HG02973 (cell line): ENCODE results near the gene MYNN.
"Not testable (repeated sequence)": the region's sequence is repeated elsewhere in the genome, so short reads cannot be mapped to it uniquely, and the experiment has no call there.

ENCODE experiments used
- ATAC-seq: cut with Tn5 transposase; IDR thresholded peaks from one replicate; pipeline ENCODE4 v1.9.1; 2021; ENCODE audit warnings: moderate library complexity; ENCODE audit not compliant: unreplicated experiment

The MYNN gene

DNA sequence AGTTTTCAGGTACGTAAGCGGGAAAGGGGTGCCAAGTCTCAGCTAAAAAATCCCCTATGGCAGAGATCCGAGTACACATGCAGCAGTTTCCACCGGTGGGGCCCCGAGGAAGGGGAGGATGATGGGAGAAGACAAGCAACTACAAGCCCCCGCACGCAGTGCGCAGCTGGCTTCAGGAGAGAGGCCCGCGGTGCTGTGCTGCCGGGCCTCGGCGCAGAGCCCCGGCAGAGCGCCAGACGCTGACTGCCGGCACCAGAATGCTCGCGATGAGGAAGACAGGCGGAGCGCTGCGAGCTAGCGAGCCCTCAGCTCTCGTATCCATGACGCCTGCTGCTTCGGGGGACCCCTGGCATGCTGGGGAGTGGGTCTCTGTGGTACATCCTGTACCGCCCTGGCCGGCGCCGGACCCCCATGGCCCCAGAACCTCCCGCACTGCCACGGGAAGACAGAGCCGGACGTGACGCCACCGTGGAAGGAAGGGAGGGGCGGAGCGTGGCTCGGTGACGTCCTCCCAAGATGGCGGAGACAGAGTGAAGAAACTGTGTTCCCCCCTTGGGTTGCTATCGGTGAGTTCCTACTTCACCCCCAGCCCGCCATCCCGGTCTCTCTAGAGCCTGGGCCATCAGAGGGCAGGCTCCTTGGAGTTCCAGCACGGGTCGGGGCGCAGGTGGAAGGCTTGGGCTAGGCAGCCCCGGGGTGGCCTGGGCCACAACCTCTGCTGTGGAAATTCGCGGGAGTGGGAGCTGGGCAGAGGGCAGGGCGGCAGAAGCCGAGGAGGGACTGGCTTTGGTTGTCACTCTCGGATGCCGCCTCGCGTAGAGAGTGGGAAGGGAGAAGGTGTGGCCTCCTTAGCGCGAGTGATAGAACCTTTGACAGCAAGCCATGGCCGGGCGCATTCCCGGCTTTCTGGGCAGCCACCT, at the start of gene MYNN:
Gene MYNN, plus strand, starts transcription at position 500 of the 920 bp plus-strand sequence. CDS start 900 bp downstream, outside the sequence.
- peak; percentile 83 for ATAC-seq

DNA sequence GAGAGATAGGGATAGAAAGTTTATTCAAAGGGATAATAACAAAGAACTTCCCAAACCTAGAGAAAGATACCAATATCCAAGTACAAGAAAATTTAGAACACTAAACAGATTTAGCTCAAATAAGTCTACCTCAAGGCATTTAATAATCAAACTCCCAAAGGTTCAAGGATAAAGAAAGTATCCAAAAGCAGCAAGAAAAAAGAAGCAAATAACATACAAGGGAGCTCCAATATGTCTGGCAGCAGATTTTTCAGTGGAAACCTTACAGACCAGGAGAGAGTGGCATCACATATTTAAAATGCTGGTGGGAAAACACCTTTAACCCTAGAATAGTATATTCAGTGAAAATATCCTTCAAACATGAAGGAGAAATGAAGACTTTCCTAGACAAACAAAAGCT, 41.3 kb upstream of the MYNN start:
- ATAC-seq: not testable (repeated sequence)

DNA sequence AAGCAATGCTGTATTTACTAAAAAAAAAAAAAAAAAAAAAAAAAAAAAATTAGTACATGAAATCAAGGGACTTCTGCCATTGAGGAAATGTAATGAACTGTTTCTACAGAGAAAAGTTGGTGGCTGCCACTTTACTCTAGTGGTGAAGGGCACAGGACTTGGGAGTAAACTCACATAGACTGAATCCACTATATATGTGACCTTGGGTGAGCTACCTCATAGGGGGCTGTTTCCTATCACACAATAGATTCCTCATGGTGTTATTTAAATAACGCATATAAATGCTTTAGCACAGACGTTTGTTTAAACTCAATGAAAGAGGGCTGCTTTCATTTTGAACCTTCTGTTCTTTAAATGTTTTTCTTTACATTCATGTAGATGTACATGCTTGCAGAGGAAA, 34.1 kb upstream of the MYNN start:
- no peak for ATAC-seq

DNA sequence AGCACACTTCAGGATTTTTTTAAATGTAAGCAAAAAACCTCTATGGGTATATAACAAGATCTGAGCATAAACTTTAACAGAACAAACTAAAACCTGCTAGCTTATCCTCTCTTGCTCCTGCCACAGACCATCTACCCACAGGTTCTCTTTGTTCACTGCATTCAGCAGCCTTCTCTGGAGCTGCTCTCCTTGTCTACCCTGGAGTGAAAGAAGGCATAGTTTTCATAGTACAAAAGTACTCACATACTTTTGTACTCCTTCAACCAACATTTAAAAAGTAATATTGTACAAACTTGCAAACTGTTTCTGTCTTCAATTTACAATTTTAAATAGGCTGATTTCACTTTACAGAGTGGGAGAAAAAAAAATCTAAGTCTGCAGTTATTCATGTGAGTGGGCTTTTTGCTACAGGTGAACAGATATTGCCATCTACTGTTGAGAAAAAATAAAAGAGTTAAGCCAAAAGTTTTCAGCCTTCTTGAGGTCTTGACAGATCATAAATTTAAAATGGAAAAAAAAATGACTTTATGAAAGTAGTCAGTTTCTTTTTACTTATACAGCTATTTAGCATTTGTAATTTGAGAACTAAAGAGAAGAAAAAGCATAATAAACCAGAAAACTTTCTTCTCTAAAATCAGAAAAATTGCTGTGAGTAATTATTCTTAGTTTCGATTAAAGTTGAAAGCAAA, 28.7 kb upstream of the MYNN start:
- no peak for ATAC-seq

DNA sequence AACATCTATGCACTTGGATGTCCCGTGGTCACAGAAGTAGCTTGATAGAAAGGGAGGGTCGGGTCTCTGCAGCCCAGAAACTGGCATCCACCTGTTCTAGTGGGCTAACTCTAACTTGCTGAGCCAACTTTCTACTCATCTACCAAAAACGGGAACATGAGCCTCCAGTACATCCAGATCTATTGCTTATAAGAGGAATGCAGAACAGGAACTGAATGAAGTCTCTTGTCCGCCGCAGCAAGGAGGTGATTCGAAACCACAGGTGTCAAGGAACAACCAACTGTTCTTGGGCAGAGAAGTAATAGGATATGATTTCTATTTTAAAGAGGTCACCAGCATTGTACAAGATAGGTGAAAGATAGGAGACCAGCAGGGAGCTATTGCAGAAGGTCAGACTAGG, 26.3 kb upstream of the MYNN start:
- no peak for ATAC-seq

DNA sequence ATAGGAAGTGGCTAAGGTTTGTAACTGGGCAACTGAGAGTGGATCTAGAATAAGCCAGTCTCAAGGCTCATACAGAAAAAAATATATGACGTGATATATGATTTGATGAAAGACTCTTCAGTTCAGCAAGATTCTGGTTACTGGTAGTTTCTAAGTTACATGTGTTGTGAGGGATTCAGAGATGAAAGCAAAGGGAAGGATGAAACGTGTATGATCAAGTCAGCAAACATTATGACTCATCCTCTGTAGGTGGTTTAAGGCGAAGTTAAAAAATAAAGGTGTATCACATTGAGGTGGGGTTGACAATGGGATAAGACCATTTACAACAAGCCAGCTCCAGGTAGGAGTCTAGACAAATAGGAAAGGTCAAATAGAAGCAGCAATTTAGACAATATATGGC, 24.5 kb upstream of the MYNN start:
- no peak for ATAC-seq

DNA sequence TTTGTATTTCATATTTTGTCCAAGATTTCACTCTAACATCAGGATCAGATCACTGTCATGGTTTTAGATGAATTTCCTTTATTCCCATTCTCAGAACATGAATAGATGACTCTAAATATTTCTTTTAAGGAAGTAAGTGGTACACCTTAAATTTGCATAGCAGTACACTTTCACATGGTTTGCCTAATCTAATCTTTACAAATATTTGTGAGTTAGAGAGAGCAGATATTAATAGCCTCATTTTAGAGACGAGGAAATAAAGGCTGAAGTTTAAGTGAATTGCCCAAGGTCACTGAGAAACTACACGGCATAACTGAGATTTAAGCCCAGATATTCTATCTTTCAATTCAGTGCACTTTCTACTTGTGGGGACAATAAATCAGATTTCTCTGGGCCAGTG, 22.5 kb upstream of the MYNN start:
- ATAC-seq: no peak

DNA sequence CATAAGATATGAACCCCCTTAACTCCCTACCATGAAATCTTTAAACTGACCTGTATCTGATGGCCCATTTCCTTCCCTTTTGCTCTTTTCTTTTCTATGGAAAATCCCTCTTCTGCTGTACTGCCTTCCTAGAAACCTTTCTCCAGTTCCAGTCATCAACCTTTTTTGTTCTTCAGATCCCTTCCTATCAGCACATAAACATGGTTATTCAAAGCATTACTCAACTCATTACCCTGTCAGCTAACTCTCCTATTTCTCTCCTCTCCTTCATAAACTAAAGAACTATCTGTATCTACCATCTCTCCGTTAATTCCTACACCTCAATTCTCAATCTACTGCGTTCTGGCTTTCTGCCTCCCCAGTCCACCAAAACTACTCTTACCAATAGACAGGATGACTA, 21.3 kb upstream of the MYNN start:
- ATAC-seq: no peak

DNA sequence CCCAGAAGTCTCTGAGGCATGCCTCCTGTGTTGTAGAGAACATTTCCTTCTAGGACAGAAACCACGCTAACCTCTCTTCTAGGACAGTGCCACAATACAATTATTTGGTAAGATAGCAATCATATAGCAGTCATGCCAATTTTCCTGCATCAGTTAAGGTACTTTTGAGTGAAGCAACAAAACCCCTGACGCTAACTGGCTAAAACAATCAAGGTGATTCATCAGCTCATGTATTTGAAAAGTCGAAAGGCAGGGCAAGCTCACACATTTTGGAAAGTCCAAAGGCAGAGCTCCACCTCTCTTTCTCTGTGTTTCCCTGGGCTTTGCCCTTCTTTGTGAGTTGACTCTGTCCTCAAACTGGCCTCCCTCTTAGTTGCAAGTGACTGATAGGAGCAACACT, 18.5 kb upstream of the MYNN start:
- ATAC-seq: no peak

DNA sequence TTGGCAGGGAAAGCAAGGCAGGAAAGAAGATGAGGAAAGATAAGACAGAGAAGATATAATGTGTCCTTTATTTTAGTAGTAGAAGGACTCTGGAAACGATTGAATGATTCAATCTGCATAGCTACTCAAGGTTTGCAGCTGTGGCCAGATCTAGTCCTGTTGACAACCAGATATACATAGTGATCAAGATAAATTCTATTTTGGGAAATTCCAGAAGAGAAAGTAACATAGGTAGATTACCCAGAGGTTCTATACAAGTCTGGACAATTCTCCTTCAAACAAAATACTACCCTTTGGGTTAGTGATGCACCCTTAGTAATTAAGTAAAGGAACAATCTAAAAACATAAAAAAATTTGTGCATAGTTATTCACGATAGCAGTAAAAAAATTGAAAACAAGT, 17.7 kb upstream of the MYNN start:
- ATAC-seq: no peak

DNA sequence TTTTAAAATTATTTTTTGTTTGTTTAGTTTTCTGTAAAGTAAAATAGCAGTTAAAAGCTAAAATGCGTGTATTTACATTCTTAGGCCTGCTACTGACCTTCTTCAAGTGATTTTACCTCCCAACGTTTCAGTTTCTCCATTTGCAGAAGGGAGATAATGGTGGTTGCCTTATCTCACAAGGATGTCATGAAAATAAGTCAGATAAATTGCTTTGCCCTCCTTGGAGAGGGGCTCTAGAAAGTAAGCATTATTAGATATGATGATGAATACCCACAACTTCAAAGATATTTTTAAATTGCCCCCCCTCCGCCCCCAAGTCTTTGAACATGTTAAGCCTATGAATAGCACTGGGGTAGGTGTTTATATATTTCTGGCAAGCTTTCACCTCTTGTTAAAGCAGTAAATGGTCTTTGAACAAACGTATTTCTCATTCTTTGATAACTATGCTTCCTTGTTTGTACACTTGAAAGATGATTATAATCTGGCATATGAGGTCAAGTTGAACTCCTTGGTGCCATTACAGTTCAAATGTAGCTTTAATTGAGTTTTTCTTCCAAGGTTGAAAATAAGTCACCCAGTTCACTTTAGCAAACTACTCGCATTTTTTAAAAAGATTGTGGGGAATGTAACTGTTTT, 14.7 kb upstream of the MYNN start:
- no peak for ATAC-seq

DNA sequence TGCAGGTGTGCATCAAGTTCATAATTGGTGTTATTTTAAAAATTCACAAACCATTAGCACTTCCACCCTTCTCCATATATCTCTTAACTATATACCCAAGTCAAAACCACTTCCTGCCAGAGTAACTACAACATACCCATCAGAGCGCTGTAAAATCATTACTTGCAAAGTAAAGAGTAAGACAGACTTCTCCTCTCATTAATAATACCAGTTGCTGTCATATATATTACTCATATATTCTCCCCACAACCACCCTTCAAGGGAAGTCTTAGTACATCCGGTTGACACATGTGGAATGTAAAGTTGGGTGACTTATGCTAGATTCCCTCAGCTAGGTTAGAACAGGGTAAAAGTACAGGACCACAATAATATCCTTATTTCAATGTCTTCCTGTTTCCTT, 13.9 kb upstream of the MYNN start:
- peak; percentile 45 for ATAC-seq

DNA sequence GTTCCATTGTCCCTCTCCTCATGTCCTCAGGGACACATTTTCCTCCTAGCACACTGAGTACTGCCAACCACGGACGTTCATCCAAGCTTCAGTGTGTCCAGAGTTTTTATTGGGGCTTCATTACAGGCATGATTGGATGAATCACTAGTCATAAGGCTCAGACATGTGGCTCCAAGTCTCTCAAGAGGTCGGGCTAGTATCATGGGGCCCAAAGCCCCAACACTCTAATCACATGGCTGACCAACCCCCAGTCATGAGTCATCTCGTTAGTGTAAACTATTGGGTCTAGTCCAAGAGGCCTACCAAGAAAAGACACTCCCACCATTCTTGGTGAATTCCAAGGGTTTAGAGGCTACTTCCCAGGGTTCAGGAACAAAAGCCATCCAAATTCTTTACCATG, 12.7 kb upstream of the MYNN start:
- no peak for ATAC-seq

DNA sequence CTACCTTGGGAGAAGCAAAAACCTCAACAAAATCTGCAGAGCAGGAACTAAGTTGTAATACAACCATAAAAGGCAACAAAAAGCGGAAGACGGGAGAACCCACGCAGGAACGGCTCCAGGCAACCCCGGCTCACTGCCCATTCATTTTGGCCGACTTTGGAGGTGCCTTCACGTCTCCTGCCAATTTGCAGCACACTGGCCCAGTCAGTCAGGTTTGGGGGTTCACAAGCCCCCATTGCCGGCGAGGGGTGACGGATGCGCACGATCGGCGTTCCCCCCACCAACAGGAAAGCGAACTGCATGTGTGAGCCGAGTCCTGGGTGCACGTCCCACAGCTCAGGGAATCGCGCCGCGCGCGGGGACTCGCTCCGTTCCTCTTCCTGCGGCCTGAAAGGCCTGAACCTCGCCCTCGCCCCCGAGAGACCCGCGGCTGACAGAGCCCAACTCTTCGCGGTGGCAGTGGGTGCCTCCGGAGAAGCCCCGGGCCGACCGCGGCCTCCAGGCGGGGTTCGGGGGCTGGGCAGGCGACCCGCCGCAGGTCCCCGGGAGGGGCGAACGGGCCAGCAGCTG, 8.8 kb upstream of the MYNN start:
- peak; percentile 25 for ATAC-seq

DNA sequence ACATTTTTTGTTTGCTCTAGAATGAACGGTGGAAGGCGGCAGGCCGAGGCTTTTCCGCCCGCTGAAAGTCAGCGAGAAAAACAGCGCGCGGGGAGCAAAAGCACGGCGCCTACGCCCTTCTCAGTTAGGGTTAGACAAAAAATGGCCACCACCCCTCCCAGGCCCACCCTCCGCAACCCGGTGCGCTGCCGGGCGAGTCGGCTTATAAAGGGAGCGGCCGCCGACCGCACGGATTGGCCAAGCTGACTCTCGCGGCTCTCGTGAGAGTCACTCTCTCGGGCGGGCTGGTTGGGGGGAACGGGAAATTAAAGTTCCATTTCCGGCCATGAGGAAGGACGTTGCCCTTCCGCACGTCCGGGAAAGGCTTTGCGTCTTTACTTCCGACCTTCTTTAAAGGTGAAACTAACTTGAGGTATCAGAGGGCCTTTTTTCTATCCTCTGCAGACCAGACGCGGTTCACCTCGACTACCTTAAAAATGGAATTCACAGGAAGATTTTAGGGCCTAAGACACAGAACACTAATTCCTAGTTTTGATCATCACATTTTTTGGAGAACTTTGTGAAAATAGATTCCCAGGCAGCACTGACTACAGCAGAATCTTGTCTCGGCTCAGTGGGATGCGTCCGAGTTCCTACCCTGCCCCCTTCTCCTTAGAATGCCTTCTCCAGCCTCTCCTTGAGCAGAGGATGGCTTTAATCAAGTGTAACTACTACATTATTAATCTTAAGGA, 8.1 kb upstream of the MYNN start, which contains the start of gene TERC:
Gene TERC, minus strand, starts transcription at position 179 of the 731 bp plus-strand sequence.
- ATAC-seq: peak; percentile 74

DNA sequence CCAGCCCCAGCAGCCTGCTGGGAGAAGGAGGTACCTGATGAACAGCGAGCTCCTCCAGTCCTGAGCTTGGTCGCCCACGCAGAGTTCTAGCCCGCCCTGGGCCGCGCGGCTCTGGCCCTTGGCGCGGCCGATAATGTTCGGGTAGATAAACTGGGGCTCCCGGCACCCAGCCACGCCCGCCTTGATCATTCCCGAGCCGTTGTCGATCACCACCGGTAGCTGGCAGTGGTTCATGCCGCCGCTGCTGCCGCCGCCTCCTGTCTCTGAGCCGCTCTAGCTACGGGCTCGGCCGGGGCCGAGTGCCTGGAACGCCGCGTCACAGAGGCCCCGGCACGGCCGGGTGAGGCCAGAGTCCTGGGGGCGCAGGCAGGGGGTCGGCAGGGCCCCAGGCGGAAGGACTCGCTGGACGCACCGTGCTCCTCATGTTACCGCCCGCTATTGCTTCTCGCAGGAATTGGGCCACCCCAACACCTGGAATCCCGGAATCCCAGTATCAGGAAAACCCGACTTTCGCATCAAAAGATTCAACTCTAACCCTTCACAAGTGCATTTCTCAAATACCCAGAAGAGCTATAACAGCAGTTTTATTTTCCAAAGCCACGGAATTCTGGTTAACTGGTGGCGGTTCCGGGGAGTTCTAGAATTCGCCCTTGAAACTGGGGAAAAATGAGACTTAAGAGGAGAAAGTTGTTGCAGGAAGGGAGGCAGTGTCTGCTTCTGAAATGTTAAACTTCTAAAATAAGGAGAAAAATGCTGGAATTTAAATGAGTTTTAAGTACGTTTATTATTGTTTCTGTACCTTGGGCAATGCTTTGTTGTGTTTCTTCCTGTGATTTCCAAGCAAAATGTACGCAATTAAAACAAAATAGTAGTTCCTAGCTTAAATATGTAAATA, 3.7 kb upstream of the MYNN start, which contains the start of gene ACTRT3:
Gene ACTRT3, minus strand, starts transcription at position 275 of the 895 bp plus-strand sequence. Its CDS starts 41 bp downstream, at position 234.
- ATAC-seq: peak; percentile 20

DNA sequence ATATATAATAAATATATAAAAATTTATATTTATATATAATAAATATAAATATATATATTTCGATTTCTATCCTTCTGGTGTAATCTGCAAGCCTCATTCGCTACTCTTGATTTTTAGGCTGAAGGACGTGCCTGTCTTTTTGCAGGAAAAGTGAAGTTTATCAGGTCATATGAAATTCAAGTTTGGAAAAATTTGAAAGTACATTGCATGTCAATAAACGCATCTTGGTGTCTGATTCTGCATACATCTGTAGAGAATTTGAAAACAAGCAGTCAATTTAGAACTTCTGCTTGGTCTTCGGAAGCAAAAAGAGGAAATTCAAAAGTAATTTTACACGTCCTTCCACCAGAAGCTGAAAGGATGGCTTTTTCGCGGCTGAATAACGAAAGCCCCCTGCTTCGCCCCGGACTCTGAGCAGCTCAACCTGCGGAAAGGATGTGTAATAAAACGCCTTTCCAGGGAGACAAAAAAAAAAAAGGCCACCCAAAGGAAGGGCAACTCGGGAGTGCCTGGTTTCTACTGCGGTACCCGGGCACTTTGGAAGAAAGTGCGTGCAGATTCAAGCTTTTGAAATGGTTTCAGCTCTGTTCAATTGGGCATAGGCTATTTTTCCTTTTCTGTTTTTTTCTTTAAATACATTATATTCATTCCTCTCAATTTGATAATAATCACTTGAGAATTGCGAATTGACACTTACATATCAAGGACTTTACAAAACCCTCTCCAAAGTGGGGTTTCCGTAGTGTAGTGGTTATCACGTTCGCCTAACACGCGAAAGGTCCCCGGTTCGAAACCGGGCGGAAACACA, 1.5 kb upstream of the MYNN start:
- ATAC-seq: no peak

DNA sequence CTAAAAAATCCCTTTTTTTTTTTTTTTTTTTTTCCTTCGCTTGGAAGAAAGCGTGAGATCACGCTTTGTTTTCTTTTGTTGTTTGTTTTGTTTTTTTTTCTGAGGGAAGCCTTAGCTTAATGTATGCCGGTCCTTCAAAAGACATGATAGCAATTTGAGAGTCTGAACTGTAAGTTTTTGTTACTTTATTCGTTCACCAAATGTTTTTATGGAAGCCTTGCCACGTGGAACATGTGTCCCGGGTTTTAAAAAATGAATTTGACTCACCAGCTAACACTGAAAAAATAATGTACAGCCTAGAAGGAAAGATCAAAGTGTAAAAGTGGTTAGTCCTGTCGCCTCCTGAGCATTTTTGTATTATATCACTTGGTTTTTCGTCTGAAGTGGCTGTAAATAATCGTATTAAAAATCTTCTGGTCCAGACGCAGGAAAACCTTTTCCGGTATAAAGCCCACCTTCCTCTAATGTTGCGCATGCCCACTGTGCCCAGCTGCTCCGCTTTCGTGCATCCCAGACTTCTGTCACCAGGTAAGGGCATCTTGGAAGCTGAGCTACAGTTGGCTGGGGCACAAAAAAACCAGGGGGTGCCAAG, 795 bp upstream of the MYNN start:
- ATAC-seq: peak; percentile 8
